Neural progenitor cell (in vitro differentiated cells): Measurements from ENCODE around the gene GATAD2B. TPM values are rescaled to one million over a fixed set of nuclear protein-coding genes. Genes with fewer than 3 reads are reported as not detected.

Experiments
- DNase-seq: peaks from one replicate; pipeline ENCODE4 v3.0.0-alpha.2; 2016; ENCODE audit warnings: low spot score
- H2AFZ ChIP-seq: fragments of 200-600 bp; sonication (generic); replicated peaks from 2 replicates; pipeline ENCODE4 v1.6.1; 2016; ENCODE audit warnings: antibody characterized with exemption
- H3F3A ChIP-seq: fragments of 200-600 bp; sonication (generic); 2 replicates; pipeline ENCODE4 v1.6.1; 2016; ENCODE audit warnings: antibody characterized with exemption, low read depth
- H3K27ac ChIP-seq: fragments of 200-600 bp; sonication (generic); 2 replicates; pipeline ENCODE4 v1.5.1; 2016; ENCODE audit warnings: mild to moderate bottlenecking
- H3K27me3 ChIP-seq: fragments of 200-600 bp; sonication (generic); 2 replicates; pipeline ENCODE4 v1.6.1; 2016; ENCODE audit warnings: mild to moderate bottlenecking, moderate library complexity
- H3K36me3 ChIP-seq: fragments of 200-600 bp; sonication (generic); 2 replicates; pipeline ENCODE4 v1.5.1; 2016
- H3K4me1 ChIP-seq: fragments of 200-600 bp; sonication (generic); 2 replicates; pipeline ENCODE4 v1.6.1; 2016; ENCODE audit warnings: mixed run types
- H3K4me2 ChIP-seq: fragments of 200-600 bp; sonication (generic); 2 replicates; pipeline ENCODE4 v1.6.1; 2016
- H3K4me3 ChIP-seq: fragments of 200-600 bp; sonication (generic); 2 replicates; pipeline ENCODE4 v1.5.1; 2016
- H3K79me2 ChIP-seq: fragments of 200-600 bp; sonication (generic); 2 replicates; pipeline ENCODE4 v1.6.1; 2016; ENCODE audit warnings: low read depth
- H3K9ac ChIP-seq: fragments of 200-600 bp; sonication (generic); 2 replicates; pipeline ENCODE4 v1.6.1; 2016
- H3K9me3 ChIP-seq: fragments of 200-600 bp; sonication (generic); 2 replicates; pipeline ENCODE4 v1.5.1; 2016; ENCODE audit warnings: low read depth
- H4K20me1 ChIP-seq: fragments of 200-600 bp; sonication (generic); 2 replicates; pipeline ENCODE4 v1.6.1; 2016; ENCODE audit warnings: low read depth
- H3K27ac Mint-ChIP-seq: 3 replicates; pipeline ENCODE4 v1.8.0; 2021; ENCODE audit warnings: mixed read lengths
- H3K27me3 Mint-ChIP-seq: 2 replicates; pipeline ENCODE4 v1.8.0; 2022; ENCODE audit warnings: low read depth, mild to moderate bottlenecking, inconsistent platforms, moderate library complexity, mixed read lengths; ENCODE audit not compliant: insufficient read depth
- H3K36me3 Mint-ChIP-seq: 3 replicates; pipeline ENCODE4 v1.8.0; 2021; ENCODE audit warnings: mixed read lengths
- H3K4me1 Mint-ChIP-seq: 3 replicates; pipeline ENCODE4 v1.8.0; 2021; ENCODE audit warnings: mixed read lengths
- H3K4me3 Mint-ChIP-seq: 3 replicates; pipeline ENCODE4 v1.8.0; 2021; ENCODE audit warnings: mild to moderate bottlenecking, moderate library complexity, mixed read lengths
- H3K9me3 Mint-ChIP-seq: 3 replicates; pipeline ENCODE4 v1.8.0; 2020; ENCODE audit warnings: mixed read lengths
- EZH2 ChIP-seq: fragments of 200-600 bp; sonication (generic); IDR thresholded peaks from 2 replicates; pipeline ENCODE4 v1.6.1; 2017; ENCODE audit warnings: antibody characterized with exemption, mild to moderate bottlenecking, moderate library complexity
- EZH2phosphoT487 ChIP-seq: fragments of 200-600 bp; sonication (generic); IDR thresholded peaks from 2 replicates; pipeline ENCODE4 v1.6.1; 2017; ENCODE audit warnings: antibody characterized with exemption
- total RNA-seq: library from RNA; depleted of rRNA; stranded (reverse); fragments of >200 nt; gene quantifications from 2 replicates; pipeline ENCODE4 v1.2.3, GENCODE V29; 2015; ENCODE audit warnings: low replicate concordance
- TF ChIP-seq, protein P1 (sequence below): fragments of 200-600 bp; sonication (generic); IDR thresholded peaks from 2 replicates; pipeline ENCODE4 v1.5.1; 2017; ENCODE audit warnings: antibody characterized with exemption, mild to moderate bottlenecking

GATAD2B gene
- total RNA-seq, 1 donor from 2014 or later, result 14.8 TPM

DNA sequence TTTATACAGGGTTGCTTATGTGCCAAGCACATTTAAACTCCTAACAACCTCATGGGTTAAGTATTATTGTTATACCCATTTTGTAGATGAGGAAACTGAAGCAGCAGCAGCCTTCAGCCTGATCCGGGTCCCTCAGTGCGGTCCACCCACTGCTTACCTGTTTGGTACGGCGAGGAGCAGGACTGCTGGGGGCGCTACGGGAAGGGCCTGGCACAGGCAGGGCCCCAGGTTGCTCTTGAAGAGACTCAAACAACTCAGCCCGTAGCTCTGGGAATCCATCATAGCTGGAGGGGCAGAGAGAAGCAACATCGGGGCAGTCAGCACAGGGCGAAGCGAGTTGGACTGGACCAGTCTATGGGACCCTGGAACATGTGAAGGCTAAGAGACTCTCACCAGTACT, 14.6 kb upstream of the GATAD2B start:
- no peak overlapping the region for H3K9ac ChIP-seq
- no peak for TF ChIP-seq EZH2
- TF ChIP-seq EZH2phosphoT487, result no peak
- TF ChIP-seq, protein P1, sequence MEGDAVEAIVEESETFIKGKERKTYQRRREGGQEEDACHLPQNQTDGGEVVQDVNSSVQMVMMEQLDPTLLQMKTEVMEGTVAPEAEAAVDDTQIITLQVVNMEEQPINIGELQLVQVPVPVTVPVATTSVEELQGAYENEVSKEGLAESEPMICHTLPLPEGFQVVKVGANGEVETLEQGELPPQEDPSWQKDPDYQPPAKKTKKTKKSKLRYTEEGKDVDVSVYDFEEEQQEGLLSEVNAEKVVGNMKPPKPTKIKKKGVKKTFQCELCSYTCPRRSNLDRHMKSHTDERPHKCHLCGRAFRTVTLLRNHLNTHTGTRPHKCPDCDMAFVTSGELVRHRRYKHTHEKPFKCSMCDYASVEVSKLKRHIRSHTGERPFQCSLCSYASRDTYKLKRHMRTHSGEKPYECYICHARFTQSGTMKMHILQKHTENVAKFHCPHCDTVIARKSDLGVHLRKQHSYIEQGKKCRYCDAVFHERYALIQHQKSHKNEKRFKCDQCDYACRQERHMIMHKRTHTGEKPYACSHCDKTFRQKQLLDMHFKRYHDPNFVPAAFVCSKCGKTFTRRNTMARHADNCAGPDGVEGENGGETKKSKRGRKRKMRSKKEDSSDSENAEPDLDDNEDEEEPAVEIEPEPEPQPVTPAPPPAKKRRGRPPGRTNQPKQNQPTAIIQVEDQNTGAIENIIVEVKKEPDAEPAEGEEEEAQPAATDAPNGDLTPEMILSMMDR, result no peak
- no peaks in the 10 kb centered on the region for H3K4me1 ChIP-seq
- Mint-ChIP-seq H3K27ac (no peak overlapping the region), H3K4me1 (no peaks in the 10 kb centered on the region), H3K36me3 (peaks cover 33% of the 10 kb centered on the region), H3K4me3 (no peak overlapping the region), H3K9me3 (no peaks in the 10 kb centered on the region), H3K27me3 (peaks cover 2% of the 10 kb centered on the region)
- no peaks in the 10 kb centered on the region for H3K36me3 ChIP-seq
- no peak overlapping the region for H3K27ac ChIP-seq
- no peaks in the 10 kb centered on the region for H3F3A ChIP-seq
- no peaks in the 10 kb centered on the region for H3K9me3 ChIP-seq
- no peaks in the 10 kb centered on the region for H4K20me1 ChIP-seq
- H3K4me3 ChIP-seq, result no peak overlapping the region
- H2AFZ ChIP-seq, result no peak overlapping the region
- no peak overlapping the region for H3K4me2 ChIP-seq
- H3K79me2 ChIP-seq, result no peaks in the 10 kb centered on the region
- DNase-seq, result no peak
- no peaks in the 10 kb centered on the region for H3K27me3 ChIP-seq

- H3K27me3 Mint-ChIP-seq, result peaks cover 2% of the 10 kb centered on the region
- no peaks in the 10 kb centered on the region for H3K9me3 Mint-ChIP-seq
- Histone ChIP-seq H3K4me1 (no peaks in the 10 kb centered on the region), H3F3A (no peaks in the 10 kb centered on the region), H3K27ac (no peak overlapping the region), H3K9ac (no peak overlapping the region), H3K4me2 (no peak overlapping the region), H3K27me3 (no peaks in the 10 kb centered on the region), H3K79me2 (no peaks in the 10 kb centered on the region), H2AFZ (no peak overlapping the region), H3K9me3 (no peaks in the 10 kb centered on the region), H4K20me1 (no peaks in the 10 kb centered on the region), H3K4me3 (no peak overlapping the region), H3K36me3 (no peaks in the 10 kb centered on the region)
- H3K36me3 Mint-ChIP-seq, result peaks cover 31% of the 10 kb centered on the region
- H3K4me3 Mint-ChIP-seq, result no peak overlapping the region
- H3K27ac Mint-ChIP-seq, result peak overlapping the region; percentile 80
- TF ChIP-seq EZH2, result no peak
- TF ChIP-seq, protein P1, result no peak
- no peak for TF ChIP-seq EZH2phosphoT487
- no peaks in the 10 kb centered on the region for H3K4me1 Mint-ChIP-seq
- no peak for DNase-seq
These were observed 13.4 kb upstream of the GATAD2B start for GRCh38 chr1:153936011-153936802.

DNA sequence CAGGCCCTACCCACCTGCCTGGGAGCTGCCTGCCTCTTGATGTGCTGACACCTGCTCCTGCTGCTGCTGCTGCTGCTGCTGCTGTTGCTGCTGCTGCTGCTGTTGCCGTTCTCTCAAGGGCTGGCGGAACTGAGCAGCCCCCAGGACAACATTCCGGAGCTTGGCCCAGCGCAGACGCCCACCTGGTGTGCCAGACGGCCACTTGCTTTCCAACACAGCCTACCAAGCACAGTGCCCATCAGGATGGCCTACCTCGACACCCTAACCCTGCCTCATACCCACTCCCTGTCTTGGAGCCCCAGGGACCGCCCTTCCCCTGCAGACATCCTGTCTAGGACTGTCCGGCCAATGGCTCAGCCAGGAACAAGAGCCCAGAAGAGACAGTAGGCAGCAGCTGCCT, 12.0 kb upstream of the GATAD2B start:
- no peaks in the 10 kb centered on the region for H3K9me3 ChIP-seq
- Mint-ChIP-seq H3K9me3 (no peaks in the 10 kb centered on the region), H3K36me3 (peaks cover 25% of the 10 kb centered on the region), H3K27me3 (no peaks in the 10 kb centered on the region), H3K4me1 (no peaks in the 10 kb centered on the region), H3K4me3 (no peak overlapping the region), H3K27ac (no peak overlapping the region)
- TF ChIP-seq EZH2phosphoT487 (no peak), EZH2 (no peak)
- TF ChIP-seq, protein P1, result no peak
- H3K79me2 ChIP-seq, result no peaks in the 10 kb centered on the region
- no peak overlapping the region for H3K27ac ChIP-seq
- H3K36me3 ChIP-seq, result no peaks in the 10 kb centered on the region
- DNase-seq, result no peak
- H2AFZ ChIP-seq, result no peak overlapping the region
- H3K27me3 ChIP-seq, result no peaks in the 10 kb centered on the region
- no peaks in the 10 kb centered on the region for H4K20me1 ChIP-seq
- no peak overlapping the region for H3K4me3 ChIP-seq
- no peak overlapping the region for H3K9ac ChIP-seq
- no peaks in the 10 kb centered on the region for H3K4me1 ChIP-seq
- no peaks in the 10 kb centered on the region for H3F3A ChIP-seq
- no peak overlapping the region for H3K4me2 ChIP-seq
